Small intestine (tissue), 7 donors: Measurements from ENCODE around the gene FOSL2. TPM values are rescaled to one million over a fixed set of nuclear protein-coding genes. Genes with fewer than 3 reads are reported as not detected.

Source experiments
- DNase-seq, 2 donors: peaks; one replicate each; pipeline versions ENCODE4 v3.0.0 to v3.0.0-alpha.2; 2013
- FAIRE-seq: peaks from 2 replicates; lab custom pipeline; 2012; peaks lifted over from hg19 to GRCh38; lab: Jason Lieb, UNC
- H3K27ac ChIP-seq, 3 donors: one replicate each; pipeline ENCODE4 v1.5.1; 2013; ENCODE audit warnings: low read length in 2 of 3, mild to moderate bottlenecking in 2 of 3, control low read depth in 1 of 3, inconsistent platforms in 1 of 3, low read depth in 1 of 3, moderate library complexity in 1 of 3
- H3K27me3 ChIP-seq, 3 donors: one replicate each; pipeline ENCODE4 v1.6.1; 2013; ENCODE audit warnings: low read length in 3 of 3, inconsistent platforms in 1 of 3; ENCODE audit not compliant: control insufficient read depth in 3 of 3, insufficient read depth in 3 of 3
- H3K36me3 ChIP-seq, 3 donors: one replicate each; pipeline ENCODE4 v1.6.1; 2013; ENCODE audit warnings: low read length in 3 of 3, inconsistent platforms in 1 of 3, low read depth in 1 of 3, mild to moderate bottlenecking in 1 of 3, moderate library complexity in 1 of 3; ENCODE audit not compliant: control insufficient read depth in 3 of 3, insufficient read depth in 2 of 3
- H3K4me1 ChIP-seq, 3 donors: one replicate each; pipeline ENCODE4 v1.6.1; 2013; ENCODE audit warnings: low read length in 2 of 3, inconsistent platforms in 1 of 3, low read depth in 1 of 3, mild to moderate bottlenecking in 1 of 3, moderate library complexity in 1 of 3; ENCODE audit not compliant: control insufficient read depth in 3 of 3, insufficient read depth in 2 of 3
- H3K4me3 ChIP-seq, 3 donors: one replicate each; pipeline ENCODE4 v1.5.1; 2013; ENCODE audit warnings: low read length in 3 of 3, control low read depth in 1 of 3, inconsistent platforms in 1 of 3, low read depth in 1 of 3, mild to moderate bottlenecking in 1 of 3, moderate library complexity in 1 of 3
- H3K9me3 ChIP-seq, 2 donors: one replicate each; pipeline ENCODE4 v1.6.1; 2013; ENCODE audit warnings: low read depth in 1 of 2, low read length in 1 of 2; ENCODE audit not compliant: control insufficient read depth in 2 of 2, insufficient read depth in 1 of 2
- WGBS, 3 donors: extraction: QIAGEN DNeasy Blood & Tissue Kit; methylation state at CpG; one replicate each; pipeline ENCODE4 v1.1.7; 2013; 5-methylcytosine and 5-hydroxymethylcytosine counted together
- polyA plus RNA-seq, 4 donors: library from polyadenylated mRNA; stranded (reverse) in 3 of 4; unstranded in 1 of 4; fragments of 200-250 nt in 3 of 4; fragments of 120-200 nt in 1 of 4; gene quantifications; one replicate each; pipeline versions ENCODE4 v1.2.1 to v1.2.3, GENCODE V29; 2013
- donor health status: healthy with polysubstance abuse.
- donor health status: control.
- donor health status: control.
- donor health status: Bipolar disorder and iron deficiency.
- donor health status: healthy.

FOSL2 gene
- polyA plus RNA-seq, 4 donors = 29.2 to 82.6 (median 40.7) TPM

GRCh38 chr2:28358668-28359201 lies 33.9 kb upstream of the FOSL2 start:
- whole genome bisulfite sequencing, 3 donors = 76 to 81% (median 79%) methylated on average over 7 of the region's 7 CpGs
- no peak overlapping the region for H3K4me3 ChIP-seq
- FAIRE-seq = no peak
- no peaks in the 10 kb centered on the region for H3K27me3 ChIP-seq
- H3K36me3 ChIP-seq = no peaks in the 10 kb centered on the region
- peaks cover 6 to 46% (median 10%) of the 10 kb centered on the region in 3 donors for H3K4me1 ChIP-seq
- no peaks in the 10 kb centered on the region for H3K9me3 ChIP-seq
- peak overlapping the region; percentile 17 to 57 (median 43) for H3K27ac ChIP-seq
- DNase-seq = no peak

- 42 to 61% (median 44%) methylated on average over 28 of the region's 28 CpGs for WGBS, 3 donors
- H3K9me3 ChIP-seq = no peaks in the 10 kb centered on the region
- peaks cover 6 to 46% (median 10%) of the 10 kb centered on the region in 3 donors for H3K4me1 ChIP-seq
- no peak overlapping the region for H3K4me3 ChIP-seq
- FAIRE-seq (no peak), DNase-seq (peak; percentile 84 to 87)
- H3K27me3 ChIP-seq = no peaks in the 10 kb centered on the region
- H3K36me3 ChIP-seq = no peaks in the 10 kb centered on the region
- H3K27ac ChIP-seq = peak overlapping the region; percentile 17 to 57 (median 43)
These were observed 33.2 kb upstream of the FOSL2 start for GRCh38 chr2:28359222-28360057.

DNA sequence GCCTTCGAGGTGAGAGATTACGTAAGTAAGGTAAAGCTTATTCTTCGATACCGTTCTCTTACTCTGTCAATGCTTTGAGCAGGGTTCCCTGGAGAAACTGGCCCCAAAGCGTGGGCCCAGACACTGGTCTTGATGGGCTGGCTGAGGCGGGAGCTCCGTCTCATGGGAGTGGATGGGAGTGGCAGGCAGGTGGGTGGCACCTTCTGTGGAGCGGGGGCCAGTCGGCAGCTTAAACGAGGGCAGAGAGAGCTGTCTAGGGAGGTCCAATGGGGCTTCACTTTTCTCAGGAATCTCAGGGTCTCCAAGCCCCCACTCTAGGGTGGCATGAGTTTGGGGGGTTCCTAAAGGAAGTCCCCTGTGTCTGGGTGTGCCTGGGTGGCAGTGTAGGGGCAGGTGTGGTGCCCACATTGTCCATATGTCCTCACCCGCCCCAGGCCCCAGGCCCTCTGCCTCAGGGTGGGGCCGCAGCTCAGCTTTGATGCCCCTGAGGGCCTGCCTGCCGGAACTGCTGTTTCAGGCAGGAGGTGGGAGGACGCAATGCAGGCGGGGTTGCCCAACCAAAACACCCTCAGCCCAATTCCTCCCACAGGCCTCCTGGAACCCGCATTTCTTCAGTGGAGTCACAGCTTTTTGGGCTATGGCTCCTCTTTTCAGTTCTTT lies 32.5 kb upstream of the FOSL2 start:
- Histone ChIP-seq H3K27ac (no peak overlapping the region), H3K27me3 (no peaks in the 10 kb centered on the region), H3K4me1 (peaks cover 6 to 52% (median 10%) of the 10 kb centered on the region in 3 donors), H3K4me3 (no peak overlapping the region), H3K36me3 (no peaks in the 10 kb centered on the region), H3K9me3 (no peaks in the 10 kb centered on the region)
- WGBS, 3 donors = 83 to 88% (median 86%) methylated on average over 16 of the region's 16 CpGs
- DNase-seq = no peak
- no peak for FAIRE-seq

GRCh38 chr2:28360718-28361293 lies 31.9 kb upstream of the FOSL2 start:
- FAIRE-seq = no peak
- no peak for DNase-seq
- WGBS, 3 donors = 83 to 90% (median 88%) methylated on average over 11 to 12 of the region's 12 CpGs

DNA sequence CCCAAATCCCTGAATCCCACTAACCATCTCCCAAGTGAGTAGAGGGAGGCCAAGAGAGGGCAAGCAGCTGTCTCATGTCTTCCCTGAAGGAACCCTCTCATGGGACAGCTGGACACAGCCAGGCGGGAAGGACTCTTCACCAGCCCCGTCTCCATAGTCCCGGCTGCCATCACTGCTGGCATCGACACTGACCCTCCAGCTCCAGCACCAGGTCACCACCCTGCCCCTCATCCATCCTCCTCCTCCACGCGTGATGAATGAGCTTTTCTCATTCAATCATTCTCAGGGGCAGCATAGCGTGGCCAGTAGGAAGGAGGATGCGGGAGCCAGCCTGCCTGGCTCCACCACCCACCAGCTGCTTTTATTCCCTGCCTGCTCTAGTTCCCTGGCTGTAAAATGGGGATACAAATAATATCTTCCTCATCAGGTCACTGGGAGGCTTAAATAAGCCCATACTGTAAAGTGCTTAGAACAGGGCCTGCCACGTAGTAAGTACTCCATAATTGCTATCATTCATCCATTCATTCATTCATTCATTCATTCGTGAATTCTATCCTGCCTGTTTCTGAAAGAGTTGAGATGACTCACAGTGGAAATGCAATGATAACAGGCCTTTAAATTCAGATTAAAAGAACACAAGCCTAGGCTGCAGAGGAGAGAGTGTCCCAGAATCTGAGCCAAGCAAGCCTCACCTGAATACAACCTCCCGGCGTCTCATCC lies 30.5 kb upstream of the FOSL2 start:
- FAIRE-seq (no peak), DNase-seq (no peak)
- Histone ChIP-seq H3K27me3 (no peaks in the 10 kb centered on the region), H3K9me3 (no peaks in the 10 kb centered on the region), H3K4me3 (no peak overlapping the region), H3K36me3 (no peaks in the 10 kb centered on the region), H3K27ac (no peak overlapping the region), H3K4me1 (peaks cover 6 to 52% (median 13%) of the 10 kb centered on the region in 3 donors)
- WGBS, 3 donors = 76 to 81% (median 76%) methylated on average over 12 of the region's 12 CpGs

More at GRCh38 chr2:28360718-28361293, 31.9 kb upstream of the FOSL2 start:
- Histone ChIP-seq H3K36me3 (no peaks in the 10 kb centered on the region), H3K27me3 (no peaks in the 10 kb centered on the region), H3K9me3 (no peaks in the 10 kb centered on the region), H3K4me1 (peaks cover 6 to 52% (median 10%) of the 10 kb centered on the region in 3 donors), H3K27ac (no peak overlapping the region), H3K4me3 (no peak overlapping the region)

- Histone ChIP-seq H3K27me3 (no peaks in the 10 kb centered on the region), H3K36me3 (no peaks in the 10 kb centered on the region), H3K27ac (no peak overlapping the region), H3K4me1 (peaks cover 9 to 60% (median 13%) of the 10 kb centered on the region in 3 donors), H3K9me3 (no peaks in the 10 kb centered on the region), H3K4me3 (no peak overlapping the region)
- FAIRE-seq (no peak), DNase-seq (no peak)
- 90 to 95% (median 90%) methylated on average over 15 of the region's 15 CpGs for WGBS, 3 donors
These were observed 29.6 kb upstream of the FOSL2 start for GRCh38 chr2:28362991-28363521.

GRCh38 chr2:28363686-28364280 lies 28.9 kb upstream of the FOSL2 start:
- Histone ChIP-seq H3K4me3 (no peak overlapping the region), H3K9me3 (no peaks in the 10 kb centered on the region), H3K27me3 (no peaks in the 10 kb centered on the region), H3K4me1 (peaks cover 8 to 56% (median 12%) of the 10 kb centered on the region in 3 donors), H3K27ac (no peak overlapping the region), H3K36me3 (no peaks in the 10 kb centered on the region)
- 85 to 90% (median 87%) methylated on average over 11 of the region's 11 CpGs for WGBS, 3 donors
- FAIRE-seq (no peak), DNase-seq (no peak)
